LoVo (cell line): ENCODE results near the gene SOX5.
"Not testable (repeated sequence)": the region's sequence is repeated elsewhere in the genome, so short reads cannot be mapped to it uniquely, and the experiment has no call there.

Experiments used
- DNase-seq: peaks from one replicate; pipeline ENCODE4 v3.0.0-alpha.2; 2016; ENCODE audit warnings: low spot score

Gene SOX5

GRCh38 chr12:23753628-23754365 is 195.7 kb downstream of the SOX5 start:
- no peak for DNase-seq

DNA sequence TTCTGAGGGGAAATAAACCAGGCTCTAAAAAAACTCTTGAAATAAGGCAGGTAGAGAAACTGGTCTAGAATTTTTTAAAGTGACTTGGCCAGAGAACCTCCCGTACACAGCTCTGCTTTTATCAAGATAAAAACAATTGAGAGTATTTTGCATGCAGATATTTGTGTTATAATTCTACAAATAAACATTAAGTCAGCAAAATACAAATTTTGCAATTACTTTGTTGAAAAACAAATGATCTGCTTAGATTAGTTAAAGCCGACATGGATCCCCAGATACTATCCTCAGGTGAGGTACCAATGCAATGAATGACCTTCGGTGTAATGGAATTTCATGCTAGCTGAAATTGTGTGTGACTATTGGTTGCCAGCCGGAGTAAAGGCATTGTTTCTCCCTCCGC is 197.2 kb downstream of the SOX5 start:
- DNase-seq: no peak

DNA sequence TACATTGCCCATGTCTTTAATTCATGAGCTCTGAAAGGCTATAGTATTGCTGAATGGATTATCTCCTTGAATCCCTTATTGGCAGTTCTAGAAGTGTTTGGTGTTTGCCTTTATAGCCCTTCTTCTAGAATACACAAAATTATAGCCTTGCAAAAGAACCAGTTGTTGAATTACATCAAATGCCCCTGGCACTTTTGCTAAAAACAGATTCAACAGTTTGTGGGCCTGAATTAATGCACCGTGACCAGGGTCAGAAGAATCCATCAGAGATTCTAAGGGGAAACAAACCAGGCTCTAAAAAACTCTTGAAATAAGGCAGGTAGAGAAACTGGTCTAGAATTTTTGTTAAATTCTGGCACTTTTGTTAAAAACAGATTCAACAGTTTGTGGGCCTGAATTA is 197.8 kb downstream of the SOX5 start:
- no peak for DNase-seq

DNA sequence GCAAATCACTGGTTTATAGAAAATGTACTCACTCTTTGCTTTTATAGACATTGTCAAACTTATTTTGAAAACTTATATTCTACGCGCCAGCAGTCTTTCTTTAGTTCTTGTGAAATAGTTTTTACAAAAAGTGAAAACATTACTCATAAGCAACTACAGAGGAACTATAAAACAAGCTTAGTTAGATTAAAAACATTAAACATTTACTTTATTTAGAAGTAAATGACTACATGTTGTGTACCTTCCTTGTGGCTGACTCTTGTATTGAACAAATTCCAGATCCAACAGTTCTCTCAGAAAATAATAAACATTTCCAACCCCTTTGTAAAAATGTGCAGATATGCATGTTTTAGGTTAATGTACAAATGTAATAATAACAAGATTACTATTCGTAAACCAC is 198.5 kb downstream of the SOX5 start:
- DNase-seq: no peak

GRCh38 chr12:23744696-23745095 is 204.8 kb downstream of the SOX5 start:
- DNase-seq: no peak

DNA sequence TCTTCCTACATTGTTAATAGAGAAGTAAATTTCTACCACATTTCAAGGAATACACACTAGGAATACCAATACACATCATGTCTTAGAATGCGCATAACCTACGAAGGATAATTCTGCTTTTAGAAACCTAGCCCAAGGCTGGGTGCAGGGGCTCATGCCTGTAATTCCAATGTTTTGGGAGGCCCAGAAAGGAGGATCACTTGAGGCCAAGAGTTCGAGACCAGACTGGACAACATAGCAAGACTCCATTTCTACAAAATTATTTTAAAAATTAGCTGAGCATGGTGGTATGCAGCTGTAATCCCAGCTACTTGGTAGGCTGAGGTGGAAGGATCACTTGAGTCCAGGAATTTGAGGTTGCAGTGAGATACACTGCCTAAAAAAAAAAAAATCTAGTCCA is 206.9 kb downstream of the SOX5 start:
- DNase-seq: no peak

DNA sequence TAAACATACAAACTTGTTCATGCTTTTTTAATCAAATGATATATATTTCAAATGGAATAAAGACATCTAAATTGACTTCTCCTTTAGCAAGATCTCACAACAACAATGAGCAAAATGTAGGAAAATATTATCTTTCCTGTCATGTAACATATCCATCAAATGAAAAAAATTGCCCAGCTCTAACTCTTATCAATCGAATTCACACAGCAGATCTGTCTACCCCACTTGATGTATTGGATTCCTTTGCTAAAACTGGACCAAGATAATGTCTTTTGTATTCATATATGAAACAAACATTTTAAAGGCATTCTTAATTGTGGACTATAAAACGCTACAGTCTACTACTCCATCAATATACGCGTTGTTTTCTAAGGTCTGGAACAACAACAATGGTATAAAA is 218.0 kb downstream of the SOX5 start:
- no peak for DNase-seq

GRCh38 chr12:23731035-23731434 is 218.4 kb downstream of the SOX5 start:
- no peak for DNase-seq

- no peak for DNase-seq
Measured at GRCh38 chr12:23729359-23729758, 220.1 kb downstream of the SOX5 start.

GRCh38 chr12:23726646-23727045 is 222.8 kb downstream of the SOX5 start:
- no peak for DNase-seq

GRCh38 chr12:23722655-23723054 is 226.8 kb downstream of the SOX5 start:
- DNase-seq: no peak

- DNase-seq: no peak
Measured at GRCh38 chr12:23721268-23721667, 228.2 kb downstream of the SOX5 start.

GRCh38 chr12:23719493-23719892 is 230.0 kb downstream of the SOX5 start:
- DNase-seq: no peak

GRCh38 chr12:23710361-23710760 is 239.1 kb downstream of the SOX5 start:
- DNase-seq: not testable (repeated sequence)

DNA sequence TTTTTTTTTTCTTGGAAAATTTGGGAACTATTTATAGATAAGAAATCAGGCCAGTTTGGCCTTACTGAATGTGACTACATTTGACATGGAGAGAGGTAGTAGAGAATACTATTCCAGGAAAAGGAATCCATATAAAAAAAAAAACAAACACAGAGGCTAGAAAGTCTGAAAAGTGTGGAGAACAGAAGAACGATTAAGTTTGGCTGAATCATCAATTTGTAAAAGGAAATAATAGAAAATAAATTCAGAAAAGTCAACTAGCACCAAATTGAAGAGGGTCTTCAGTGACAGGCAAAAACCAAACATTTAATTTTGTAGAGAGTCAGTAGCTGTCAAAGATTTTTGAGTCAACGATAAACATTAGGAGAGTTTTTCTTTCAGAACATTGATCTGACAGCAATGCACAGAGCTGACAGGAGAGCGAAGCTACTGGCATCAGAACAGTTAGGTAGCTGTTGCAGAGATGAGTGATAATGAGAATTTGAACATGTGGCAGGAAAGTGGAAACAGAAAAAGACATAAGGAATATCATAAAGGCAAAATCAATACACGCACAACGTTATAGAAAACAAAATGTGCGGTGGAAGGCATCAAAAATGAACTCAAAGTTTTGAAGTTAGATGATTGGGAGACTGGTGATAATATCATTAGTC is 241.2 kb downstream of the SOX5 start:
- no peak for DNase-seq

- no peak for DNase-seq
Measured at GRCh38 chr12:23707270-23707669, 242.2 kb downstream of the SOX5 start.

GRCh38 chr12:23704992-23705943 is 244.2 kb downstream of the SOX5 start:
- no peak for DNase-seq

DNA sequence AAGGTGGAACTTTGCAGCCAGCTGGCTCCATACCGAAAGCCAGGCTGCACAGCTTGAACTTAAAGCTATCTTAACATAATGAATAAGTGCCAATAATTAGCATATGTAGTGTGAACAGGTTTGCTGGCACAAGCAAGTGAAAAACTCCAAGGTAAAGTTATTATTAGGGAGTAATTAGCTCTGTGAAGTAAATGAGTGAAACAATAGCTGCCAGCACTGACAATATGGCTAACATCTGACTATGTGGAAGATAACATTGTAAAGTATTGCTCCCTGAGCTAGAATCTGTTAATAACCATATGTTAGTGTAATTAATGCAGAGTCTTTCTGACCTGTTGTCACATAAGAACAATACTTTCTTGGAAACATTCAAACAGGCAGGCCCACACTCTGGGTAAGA is 246.4 kb downstream of the SOX5 start:
- no peak for DNase-seq

GRCh38 chr12:23699031-23699430 is 250.4 kb downstream of the SOX5 start:
- no peak for DNase-seq

- no peak for DNase-seq
Measured at GRCh38 chr12:23694920-23695319, 254.6 kb downstream of the SOX5 start.

DNA sequence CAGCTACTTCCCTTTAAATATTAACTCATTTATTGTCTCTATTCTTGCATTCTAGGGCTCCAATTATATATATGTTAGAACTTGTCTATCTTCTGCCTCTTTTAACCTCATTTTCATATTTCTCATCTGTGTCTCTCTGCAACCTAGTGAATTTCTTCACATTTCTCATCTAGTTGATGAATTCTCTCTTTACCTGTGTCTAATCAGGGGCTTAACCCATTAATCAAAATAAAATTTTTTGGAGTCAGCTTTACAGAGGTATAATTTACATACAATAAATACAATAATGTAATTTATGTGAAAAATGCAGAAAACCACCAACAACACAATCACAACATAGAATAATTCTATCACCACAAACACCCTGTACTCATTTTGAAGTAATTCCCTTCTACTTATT is 255.2 kb downstream of the SOX5 start:
- DNase-seq: no peak

DNA sequence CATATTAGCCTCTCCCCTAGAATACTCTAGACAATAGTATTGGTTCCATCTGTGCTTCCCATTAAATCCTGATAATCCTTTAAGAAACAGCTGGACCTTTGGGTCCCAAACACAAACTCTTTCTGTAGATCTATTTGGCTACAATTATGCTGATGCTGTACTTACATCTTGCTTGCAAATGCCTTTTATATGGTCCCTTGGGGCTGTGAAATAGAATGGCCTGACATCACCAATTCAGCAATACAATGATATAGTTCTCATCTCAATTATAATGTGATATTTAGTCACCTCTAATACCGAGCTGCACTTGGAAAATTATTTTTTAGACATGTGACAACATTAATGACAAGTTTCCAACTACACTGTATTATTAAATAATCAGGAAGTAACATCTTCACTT is 261.5 kb downstream of the SOX5 start:
- no peak for DNase-seq

- DNase-seq: no peak
Measured at GRCh38 chr12:23686095-23686494, 263.4 kb downstream of the SOX5 start.
